ENCODE results near the gene FAM111B. TPM values are rescaled to one million over a fixed set of nuclear protein-coding genes. Genes with fewer than 3 reads are reported as not detected.
"Not testable (repeated sequence)": the region's sequence is repeated elsewhere in the genome, so short reads cannot be mapped to it uniquely, and the experiment has no call there.

Gene FAM111B
- total RNA-seq, 1 experiment from 2014 or later, result 49.3 TPM

DNA sequence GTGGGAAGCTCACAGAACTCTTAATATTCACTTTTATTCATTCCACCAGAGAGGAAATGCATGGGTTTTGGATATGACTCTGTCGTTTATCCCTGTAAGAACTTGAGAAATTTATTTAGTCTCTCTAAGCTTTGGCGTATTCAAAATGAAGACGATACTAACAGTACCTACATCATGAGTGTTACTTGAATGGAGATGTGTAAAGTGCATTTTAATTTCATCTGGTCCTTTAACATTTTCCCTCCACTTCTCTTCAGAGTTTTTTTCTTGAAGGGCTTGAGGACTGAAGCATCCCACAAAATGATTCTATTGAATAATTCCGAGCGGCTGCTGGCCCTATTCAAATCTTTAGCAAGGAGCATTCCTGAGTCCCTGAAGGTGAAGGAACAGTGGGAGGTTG, 21.0 kb upstream of the FAM111B start, which contains the start of gene GLYATL1B:
TSS of gene GLYATL1B (plus strand) at position 301 of the 400 bp plus-strand sequence. CDS start at position 301, 0 bp downstream.
- H3K4me1 ChIP-seq; BruUV-seq (replicated peaks); H3K27ac Mint-ChIP-seq (ENCODE audit: unreplicated experiment); H3K9me3 ChIP-seq; H3K36me3 ChIP-seq (ENCODE audit: control insufficient read depth, insufficient read depth, low read length); H3K4me3 Mint-ChIP-seq (ENCODE audit: unreplicated experiment); H3K4me1 Mint-ChIP-seq (ENCODE audit: low read depth, unreplicated experiment); H3K27me3 ChIP-seq (replicated peaks; ENCODE audit: control insufficient read depth, insufficient read depth, low read length); POLR2A ChIA-PET; DNase-seq; H3K36me3 Mint-ChIP-seq (ENCODE audit: insufficient read depth, unreplicated experiment); H3K4me3 ChIP-seq (ENCODE audit: low read depth, low read length); CTCF ChIA-PET; H3K9me3 Mint-ChIP-seq (ENCODE audit: unreplicated experiment); intact Hi-C loops (cut with micrococcal nuclease; ENCODE audit: unreplicated experiment): not testable (repeated sequence)
- H3K27me3 Mint-ChIP-seq (ENCODE audit: insufficient read depth, unreplicated experiment), result peaks cover 24% of the 10 kb centered on the region

DNA sequence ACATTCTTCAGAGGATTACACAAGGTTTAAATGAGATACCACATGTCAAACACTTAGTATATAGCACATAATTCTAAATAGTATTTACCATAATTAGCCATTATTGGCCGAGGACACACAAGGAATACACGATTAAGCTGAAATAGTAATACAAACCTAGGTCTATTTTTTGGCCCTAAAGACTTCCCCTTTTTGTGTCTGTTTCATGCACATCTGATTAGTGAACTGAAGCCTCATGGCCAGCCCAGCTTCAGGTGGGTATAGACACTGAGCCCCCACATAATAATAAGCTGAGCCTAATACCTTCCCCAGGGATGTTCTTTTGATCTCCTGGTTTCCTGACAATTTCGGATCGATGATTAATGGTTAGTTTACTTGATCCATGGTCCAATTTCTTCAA, 18.9 kb upstream of the FAM111B start:
- Mint-ChIP-seq H3K4me3 (ENCODE audit: unreplicated experiment) (no peak overlapping the region), H3K27me3 (ENCODE audit: insufficient read depth, unreplicated experiment) (peaks cover 24% of the 10 kb centered on the region), H3K36me3 (ENCODE audit: insufficient read depth, unreplicated experiment) (no peaks in the 10 kb centered on the region), H3K4me1 (ENCODE audit: low read depth, unreplicated experiment) (no peaks in the 10 kb centered on the region), H3K27ac (ENCODE audit: unreplicated experiment) (no peak overlapping the region), H3K9me3 (ENCODE audit: unreplicated experiment) (no peaks in the 10 kb centered on the region)
- no peaks in the 10 kb centered on the region for H3K9me3 ChIP-seq
- no peaks in the 10 kb centered on the region for H3K27me3 ChIP-seq (replicated peaks; ENCODE audit: control insufficient read depth, insufficient read depth, low read length)
- ChIA-PET POLR2A (no interaction called here), CTCF (no interaction called here)
- no peak overlapping the region for H3K4me3 ChIP-seq (ENCODE audit: low read depth, low read length)
- intact Hi-C loops (cut with micrococcal nuclease; ENCODE audit: unreplicated experiment), result no loop called here
- DNase-seq, result no peak
- BruUV-seq (replicated peaks), result no TSS peak
- no peaks in the 10 kb centered on the region for H3K4me1 ChIP-seq
- TF ChIP-seq, protein P1, sequence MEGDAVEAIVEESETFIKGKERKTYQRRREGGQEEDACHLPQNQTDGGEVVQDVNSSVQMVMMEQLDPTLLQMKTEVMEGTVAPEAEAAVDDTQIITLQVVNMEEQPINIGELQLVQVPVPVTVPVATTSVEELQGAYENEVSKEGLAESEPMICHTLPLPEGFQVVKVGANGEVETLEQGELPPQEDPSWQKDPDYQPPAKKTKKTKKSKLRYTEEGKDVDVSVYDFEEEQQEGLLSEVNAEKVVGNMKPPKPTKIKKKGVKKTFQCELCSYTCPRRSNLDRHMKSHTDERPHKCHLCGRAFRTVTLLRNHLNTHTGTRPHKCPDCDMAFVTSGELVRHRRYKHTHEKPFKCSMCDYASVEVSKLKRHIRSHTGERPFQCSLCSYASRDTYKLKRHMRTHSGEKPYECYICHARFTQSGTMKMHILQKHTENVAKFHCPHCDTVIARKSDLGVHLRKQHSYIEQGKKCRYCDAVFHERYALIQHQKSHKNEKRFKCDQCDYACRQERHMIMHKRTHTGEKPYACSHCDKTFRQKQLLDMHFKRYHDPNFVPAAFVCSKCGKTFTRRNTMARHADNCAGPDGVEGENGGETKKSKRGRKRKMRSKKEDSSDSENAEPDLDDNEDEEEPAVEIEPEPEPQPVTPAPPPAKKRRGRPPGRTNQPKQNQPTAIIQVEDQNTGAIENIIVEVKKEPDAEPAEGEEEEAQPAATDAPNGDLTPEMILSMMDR (IDR thresholded peaks at IDR 0.05; ENCODE audit: insufficient read depth in 1 of 2, low read depth in 1 of 2, low read length in 1 of 2, severe bottlenecking in 1 of 2, unreplicated experiment in 1 of 2), result no peak
- H3K36me3 ChIP-seq (ENCODE audit: control insufficient read depth, insufficient read depth, low read length), result no peaks in the 10 kb centered on the region

DNA sequence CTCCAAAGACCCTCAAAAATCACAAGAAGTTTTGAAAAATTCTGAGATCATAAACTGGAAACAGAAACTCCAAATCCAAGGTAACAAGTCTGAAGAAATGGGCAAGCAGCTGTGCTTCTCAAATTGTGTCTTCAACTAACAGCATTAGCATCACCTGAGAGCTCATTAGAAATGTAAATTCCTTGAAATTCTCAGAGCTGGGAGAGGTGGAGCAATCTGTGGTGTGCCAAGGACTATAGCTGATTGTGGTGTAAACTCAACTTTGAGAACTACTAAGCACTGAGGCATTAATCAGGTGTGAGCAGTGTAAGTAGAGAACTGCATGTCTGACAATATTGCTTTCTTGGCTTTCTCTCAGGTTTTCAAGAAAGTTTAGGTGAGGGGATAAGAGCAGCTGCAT, 13.5 kb upstream of the FAM111B start:
- BruUV-seq (replicated peaks); H3K4me1 ChIP-seq; H3K27ac Mint-ChIP-seq (ENCODE audit: unreplicated experiment); H3K4me3 Mint-ChIP-seq (ENCODE audit: unreplicated experiment); POLR2A ChIA-PET; intact Hi-C loops (cut with micrococcal nuclease; ENCODE audit: unreplicated experiment); H3K36me3 ChIP-seq (ENCODE audit: control insufficient read depth, insufficient read depth, low read length); H3K36me3 Mint-ChIP-seq (ENCODE audit: insufficient read depth, unreplicated experiment); H3K9me3 ChIP-seq; H3K27me3 ChIP-seq (replicated peaks; ENCODE audit: control insufficient read depth, insufficient read depth, low read length); H3K4me1 Mint-ChIP-seq (ENCODE audit: low read depth, unreplicated experiment); DNase-seq; H3K9me3 Mint-ChIP-seq (ENCODE audit: unreplicated experiment); H3K4me3 ChIP-seq (ENCODE audit: low read depth, low read length): not testable (repeated sequence)
- CTCF ChIA-PET, result interaction anchor here (1.4 kb wide), 1 partner anchor 35 kb away, joined by 3 read pairs; no protein-coding TSS in a partner anchor
- peaks cover 13% of the 10 kb centered on the region for H3K27me3 Mint-ChIP-seq (ENCODE audit: insufficient read depth, unreplicated experiment)

DNA sequence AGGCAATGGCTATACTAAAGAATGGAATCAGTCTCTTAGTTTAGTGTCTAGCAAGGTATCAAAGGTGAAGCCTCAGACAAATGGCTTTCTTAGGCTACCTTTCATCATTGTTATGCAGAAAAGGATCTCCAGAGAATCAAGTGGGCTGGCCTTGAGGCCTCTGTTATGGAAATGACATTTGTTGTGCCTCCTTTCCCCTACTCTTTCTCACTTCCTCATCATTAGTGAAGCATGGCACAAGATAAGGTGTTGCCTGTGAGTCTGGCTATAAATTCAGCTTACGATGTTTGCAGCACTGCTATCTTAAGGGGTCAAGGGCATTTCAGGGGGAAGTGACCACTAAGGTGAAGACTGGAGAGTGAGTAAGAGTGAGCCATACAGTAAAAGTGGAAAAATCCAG, 11.8 kb upstream of the FAM111B start:
- peaks cover 12% of the 10 kb centered on the region for H3K27me3 Mint-ChIP-seq (ENCODE audit: insufficient read depth, unreplicated experiment)
- H3K4me3 ChIP-seq (ENCODE audit: low read depth, low read length); H3K9me3 ChIP-seq; POLR2A ChIA-PET; H3K27me3 ChIP-seq (replicated peaks; ENCODE audit: control insufficient read depth, insufficient read depth, low read length); H3K4me1 ChIP-seq; H3K36me3 Mint-ChIP-seq (ENCODE audit: insufficient read depth, unreplicated experiment); BruUV-seq (replicated peaks); H3K36me3 ChIP-seq (ENCODE audit: control insufficient read depth, insufficient read depth, low read length); DNase-seq; H3K4me3 Mint-ChIP-seq (ENCODE audit: unreplicated experiment); intact Hi-C loops (cut with micrococcal nuclease; ENCODE audit: unreplicated experiment); H3K27ac Mint-ChIP-seq (ENCODE audit: unreplicated experiment); H3K9me3 Mint-ChIP-seq (ENCODE audit: unreplicated experiment); H3K4me1 Mint-ChIP-seq (ENCODE audit: low read depth, unreplicated experiment): not testable (repeated sequence)
- CTCF ChIA-PET, result interaction anchor here (1.7 kb wide), 1 partner anchor 91 kb away, joined by 4 read pairs; no protein-coding TSS in a partner anchor

DNA sequence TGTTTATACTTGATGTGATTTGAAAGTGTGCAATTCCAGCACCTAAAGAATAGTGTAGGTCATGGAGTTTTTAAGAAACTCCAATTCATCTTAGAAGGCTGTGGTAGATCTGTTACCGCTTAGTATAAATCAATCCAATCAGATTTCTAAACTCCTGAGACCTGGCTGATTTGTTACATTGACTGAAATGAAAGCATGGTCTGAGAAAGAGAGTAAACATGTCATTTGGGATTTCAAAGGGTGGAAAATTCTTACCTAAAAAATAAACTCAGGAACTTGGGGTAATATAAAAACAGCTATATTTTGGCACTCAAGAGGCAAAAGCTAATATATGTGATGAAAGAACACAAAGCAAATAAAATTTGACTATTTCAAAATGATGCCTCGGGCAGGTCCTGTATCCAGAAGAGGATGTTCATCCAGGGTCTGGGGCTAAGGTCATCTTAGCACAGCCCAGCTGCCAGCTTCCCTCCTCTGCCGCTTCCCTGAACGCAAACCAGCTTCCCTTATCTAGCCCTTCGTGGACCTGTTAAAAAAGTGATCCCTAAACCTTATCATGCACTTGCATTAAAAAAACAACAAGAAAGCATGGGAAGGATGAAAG, 11.0 kb upstream of the FAM111B start:
- peaks cover 13% of the 10 kb centered on the region for H3K27me3 Mint-ChIP-seq (ENCODE audit: insufficient read depth, unreplicated experiment)
- BruUV-seq (replicated peaks); H3K9me3 ChIP-seq; DNase-seq; H3K4me1 ChIP-seq; intact Hi-C loops (cut with micrococcal nuclease; ENCODE audit: unreplicated experiment); H3K4me3 Mint-ChIP-seq (ENCODE audit: unreplicated experiment); H3K27me3 ChIP-seq (replicated peaks; ENCODE audit: control insufficient read depth, insufficient read depth, low read length); H3K36me3 Mint-ChIP-seq (ENCODE audit: insufficient read depth, unreplicated experiment); H3K4me1 Mint-ChIP-seq (ENCODE audit: low read depth, unreplicated experiment); H3K9me3 Mint-ChIP-seq (ENCODE audit: unreplicated experiment); H3K27ac Mint-ChIP-seq (ENCODE audit: unreplicated experiment); POLR2A ChIA-PET; H3K36me3 ChIP-seq (ENCODE audit: control insufficient read depth, insufficient read depth, low read length); H3K4me3 ChIP-seq (ENCODE audit: low read depth, low read length): not testable (repeated sequence)
- CTCF ChIA-PET, result interaction anchor here (1.2 to 1.7 kb wide), 2 partner anchors 62 to 90 kb away, joined by 4 to 5 read pairs; no protein-coding TSS in a partner anchor

Data from Caco-2 (cell line).